Astrocyte (in vitro differentiated cells and primary cell): ENCODE measurements around the gene PSMD2. TPM values are rescaled to one million over a fixed set of nuclear protein-coding genes. Genes with fewer than 3 reads are reported as not detected.

Experiments used
- DNase-seq: peaks from one replicate; pipeline ENCODE4 v3.0.0-alpha.2; 2010; ENCODE audit warnings: low read depth
- FAIRE-seq: peaks from 2 replicates; lab custom pipeline; 2011; peaks lifted over from hg19 to GRCh38; lab: Jason Lieb, UNC
- H2AFZ ChIP-seq: 2 replicates; pipeline ENCODE4 v1.6.0; 2012; ENCODE audit warnings: low read depth, low read length, inconsistent platforms
- H3K27ac ChIP-seq: 2 replicates; pipeline ENCODE4 v1.5.1; 2011; ENCODE audit warnings: low read depth, low read length, inconsistent platforms
- H3K27me3 ChIP-seq: 2 replicates; pipeline ENCODE4 v1.6.0; 2011; ENCODE audit warnings: low read length, inconsistent platforms; ENCODE audit not compliant: insufficient read depth
- H3K36me3 ChIP-seq: 2 replicates; pipeline ENCODE4 v1.5.1; 2011; ENCODE audit warnings: low read length, inconsistent platforms; ENCODE audit not compliant: insufficient read depth
- H3K4me1 ChIP-seq: 2 replicates; pipeline ENCODE4 v1.5.1; 2011; ENCODE audit warnings: low read length, inconsistent platforms; ENCODE audit not compliant: insufficient read depth
- H3K4me2 ChIP-seq: 2 replicates; pipeline ENCODE4 v1.6.0; 2012; ENCODE audit warnings: low read length, inconsistent platforms
- H3K4me3 ChIP-seq: 2 replicates; pipeline ENCODE4 v1.5.1; 2011; ENCODE audit warnings: low read depth, mild to moderate bottlenecking, low read length, inconsistent platforms; ENCODE audit not compliant: insufficient read depth
- H3K79me2 ChIP-seq: 2 replicates; pipeline ENCODE4 v1.6.0; 2012; ENCODE audit warnings: mild to moderate bottlenecking, low read length, inconsistent platforms; ENCODE audit not compliant: insufficient read depth
- H3K9ac ChIP-seq: 2 replicates; pipeline ENCODE4 v1.6.0; 2012; ENCODE audit warnings: mild to moderate bottlenecking, low read length, inconsistent platforms
- H3K9me3 ChIP-seq: 2 replicates; pipeline ENCODE4 v1.5.1; 2012; ENCODE audit warnings: low read depth, mild to moderate bottlenecking, low read length, inconsistent platforms; ENCODE audit not compliant: insufficient read depth
- H4K20me1 ChIP-seq: 2 replicates; pipeline ENCODE4 v1.6.0; 2012; ENCODE audit warnings: low read length, inconsistent platforms; ENCODE audit not compliant: insufficient read depth
- H3K27ac Mint-ChIP-seq: one replicate; pipeline ENCODE4 v1.8.0; 2021; ENCODE audit warnings: mild to moderate bottlenecking, mixed read lengths; ENCODE audit not compliant: unreplicated experiment
- H3K27me3 Mint-ChIP-seq: one replicate; pipeline ENCODE4 v1.8.0; 2021; ENCODE audit warnings: low read depth, mixed read lengths; ENCODE audit not compliant: unreplicated experiment
- H3K36me3 Mint-ChIP-seq: one replicate; pipeline ENCODE4 v1.8.0; 2021; ENCODE audit warnings: low read depth, mixed read lengths; ENCODE audit not compliant: unreplicated experiment
- H3K4me1 Mint-ChIP-seq: one replicate; pipeline ENCODE4 v1.8.0; 2021; ENCODE audit warnings: low read depth, mixed read lengths; ENCODE audit not compliant: unreplicated experiment
- H3K4me3 Mint-ChIP-seq: one replicate; pipeline ENCODE4 v1.8.0; 2021; ENCODE audit warnings: mild to moderate bottlenecking, moderate library complexity, mixed read lengths; ENCODE audit not compliant: unreplicated experiment
- H3K9me3 Mint-ChIP-seq: one replicate; pipeline ENCODE4 v1.8.0; 2021; ENCODE audit warnings: mild to moderate bottlenecking, mixed read lengths; ENCODE audit not compliant: unreplicated experiment
- CTCF ChIP-seq: IDR thresholded peaks from 2 replicates; pipeline ENCODE4 v1.5.1; 2011; ENCODE audit warnings: low read depth, mild to moderate bottlenecking, inconsistent platforms, low read length, moderate library complexity; ENCODE audit not compliant: insufficient read depth
- EZH2 ChIP-seq: IDR thresholded peaks from 2 replicates; pipeline ENCODE4 v1.6.1; 2012; ENCODE audit warnings: mild to moderate bottlenecking, low read length, inconsistent platforms; ENCODE audit not compliant: insufficient read depth
- total RNA-seq: library from RNA; stranded (reverse); gene quantifications from 2 replicates; pipeline ENCODE4 v1.2.1, GENCODE V29; 2021

Gene PSMD2
- total RNA-seq, 1 donor from 2014 or later = 588 TPM

GRCh38 chr3:184345317-184346144, 46.5 kb downstream of the PSMD2 start:
- Histone ChIP-seq H3K9me3 (no peaks in the 10 kb centered on the region), H3K27ac (no peak overlapping the region), H2AFZ (no peak overlapping the region), H3K79me2 (peaks cover 2% of the 10 kb centered on the region), H3K36me3 (no peaks in the 10 kb centered on the region), H3K27me3 (no peaks in the 10 kb centered on the region), H3K9ac (peak overlapping the region; percentile 33), H3K4me2 (no peak overlapping the region), H4K20me1 (peaks cover 24% of the 10 kb centered on the region), H3K4me3 (no peak overlapping the region), H3K4me1 (peaks cover 26% of the 10 kb centered on the region)
- DNase-seq = no peak
- TF ChIP-seq EZH2 (no peak), CTCF (peak; percentile 51)
- Mint-ChIP-seq H3K36me3 (peaks cover 20% of the 10 kb centered on the region), H3K4me3 (peak overlapping the region; percentile 7), H3K4me1 (peaks cover 38% of the 10 kb centered on the region), H3K9me3 (no peaks in the 10 kb centered on the region), H3K27me3 (no peaks in the 10 kb centered on the region), H3K27ac (peak overlapping the region; percentile 78)
- no peak for FAIRE-seq

GRCh38 chr3:184346480-184347190, 47.6 kb downstream of the PSMD2 start:
- H3K27ac ChIP-seq = no peak overlapping the region
- Mint-ChIP-seq H3K36me3 (peaks cover 12% of the 10 kb centered on the region), H3K4me3 (no peak overlapping the region), H3K27ac (no peak overlapping the region), H3K27me3 (no peaks in the 10 kb centered on the region), H3K9me3 (no peaks in the 10 kb centered on the region), H3K4me1 (peaks cover 34% of the 10 kb centered on the region)
- no peaks in the 10 kb centered on the region for H3K36me3 ChIP-seq
- no peak for FAIRE-seq
- peaks cover 21% of the 10 kb centered on the region for H3K4me1 ChIP-seq
- H3K4me3 ChIP-seq = no peak overlapping the region
- no peaks in the 10 kb centered on the region for H3K79me2 ChIP-seq
- no peak overlapping the region for H2AFZ ChIP-seq
- H3K4me2 ChIP-seq = no peak overlapping the region
- no peaks in the 10 kb centered on the region for H3K9me3 ChIP-seq
- peaks cover 13% of the 10 kb centered on the region for H4K20me1 ChIP-seq
- TF ChIP-seq CTCF = no peak
- H3K27me3 ChIP-seq = no peaks in the 10 kb centered on the region
- DNase-seq = no peak
- no peak overlapping the region for H3K9ac ChIP-seq
